GM10248 (cell line): ENCODE data around the gene NARF.

ENCODE experiments used
- CTCF ChIA-PET: fragments of 300-600 bp; sonication (Branson Sonifier 250); formaldehyde crosslinking; extraction: SDS; loops from one replicate; lab custom pipeline; 2021; ENCODE audit warnings: antibody characterized with exemption; lab: Yijun Ruan, JAX
- POLR2A ChIA-PET: fragments of 350-650 bp; sonication (Branson Sonifier 250); formaldehyde crosslinking; extraction: SDS; loops from one replicate; lab custom pipeline; 2020; ENCODE audit warnings: antibody characterized with exemption; lab: Yijun Ruan, JAX
- DNase-seq: peaks from one replicate; pipeline ENCODE4 v3.0.0; 2012; ENCODE audit errors: extremely low spot score
- CTCF ChIP-seq: IDR thresholded peaks from 2 replicates; pipeline ENCODE4 v1.5.1; 2012; ENCODE audit warnings: mild to moderate bottlenecking, low read depth; ENCODE audit errors: extremely low read depth, missing control alignments, control extremely low read depth

NARF gene

GRCh38 chr17:82461827-82462524, 3.4 kb downstream of the NARF start:
- no peak for DNase-seq
- ChIA-PET CTCF (interaction anchor here (0.9 kb wide), 1 partner anchor 89 kb away, joined by 4 read pairs; no protein-coding TSS in a partner anchor), POLR2A (interaction anchor here (0.5 kb wide), 1 partner anchor 9 kb away, joined by 4 read pairs; no protein-coding TSS in a partner anchor)
- no peak for TF ChIP-seq CTCF

- DNase-seq: no peak
- ChIA-PET CTCF (interaction anchor here (1.1 to 1.4 kb wide), 2 partner anchors 10 to 90 kb away, joined by 4 to 6 read pairs; no protein-coding TSS in a partner anchor), POLR2A (no interaction called here)
- no peak for TF ChIP-seq CTCF
Measured at GRCh38 chr17:82463391-82463790, 4.8 kb downstream of the NARF start.

GRCh38 chr17:82463925-82464566, 5.5 kb downstream of the NARF start:
- no peak for TF ChIP-seq CTCF
- CTCF ChIA-PET: interaction anchor here (1.1 to 1.4 kb wide), 2 partner anchors 10 to 90 kb away, joined by 4 to 6 read pairs; no protein-coding TSS in a partner anchor
- POLR2A ChIA-PET: interaction anchor here (0.6 kb wide), 1 partner anchor 441 kb away, joined by 5 read pairs; the partner anchor contains the start of genes CENPX and LRRC45
- DNase-seq: no peak

DNA sequence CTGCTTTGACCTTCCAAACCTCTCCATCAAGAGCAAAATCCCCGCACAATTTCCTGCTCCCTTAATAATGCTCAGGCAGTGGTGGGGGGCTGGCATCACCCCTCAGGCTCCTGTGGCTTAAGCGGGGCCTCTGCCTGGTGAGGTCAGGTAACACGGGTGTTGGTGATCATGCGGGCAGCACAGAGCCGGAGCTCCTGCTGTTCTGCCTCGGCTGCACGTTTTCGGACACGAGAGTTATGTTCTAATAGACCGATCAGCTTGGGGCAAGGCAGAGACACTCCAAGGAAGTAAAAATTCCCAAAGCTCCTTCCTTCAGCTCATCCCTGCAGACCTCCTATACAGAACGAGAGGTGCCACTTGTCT, 6.0 kb downstream of the NARF start:
- ChIA-PET CTCF (no interaction called here), POLR2A (interaction anchor here (0.6 kb wide), 1 partner anchor 442 kb away, joined by 5 read pairs; the partner anchor contains the start of genes CENPX and LRRC45)
- no peak for TF ChIP-seq CTCF
- no peak for DNase-seq

DNA sequence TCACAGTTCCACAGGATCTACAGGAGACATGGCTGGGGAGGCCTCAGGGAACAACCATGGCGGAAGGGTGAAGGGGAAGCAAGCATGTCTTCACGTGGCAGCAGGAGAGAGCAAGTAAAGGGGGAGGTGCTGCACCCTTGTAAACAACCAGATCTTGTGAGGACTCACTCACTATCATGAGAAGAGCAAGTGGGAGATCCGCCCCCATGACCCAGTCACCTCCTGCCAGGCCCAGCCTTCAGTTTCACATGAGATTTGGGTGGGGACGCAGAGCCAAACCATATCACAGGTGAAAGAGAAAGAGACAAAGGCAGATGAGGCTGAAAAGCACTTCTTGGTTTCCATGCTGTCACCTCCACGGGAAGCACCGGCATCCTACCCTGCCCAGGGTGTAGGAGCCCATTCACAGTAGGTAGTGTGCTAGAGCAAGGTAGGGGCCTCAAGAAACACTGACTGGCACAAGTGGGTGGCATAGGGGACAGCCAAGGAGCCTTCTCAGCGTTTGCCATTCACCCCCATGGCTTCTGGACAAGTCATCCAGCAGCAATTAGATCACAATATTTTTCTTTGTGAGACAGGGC, 6.6 kb downstream of the NARF start:
- no peak for DNase-seq
- POLR2A ChIA-PET: no interaction called here
- TF ChIP-seq CTCF: no peak
- CTCF ChIA-PET: no interaction called here

DNA sequence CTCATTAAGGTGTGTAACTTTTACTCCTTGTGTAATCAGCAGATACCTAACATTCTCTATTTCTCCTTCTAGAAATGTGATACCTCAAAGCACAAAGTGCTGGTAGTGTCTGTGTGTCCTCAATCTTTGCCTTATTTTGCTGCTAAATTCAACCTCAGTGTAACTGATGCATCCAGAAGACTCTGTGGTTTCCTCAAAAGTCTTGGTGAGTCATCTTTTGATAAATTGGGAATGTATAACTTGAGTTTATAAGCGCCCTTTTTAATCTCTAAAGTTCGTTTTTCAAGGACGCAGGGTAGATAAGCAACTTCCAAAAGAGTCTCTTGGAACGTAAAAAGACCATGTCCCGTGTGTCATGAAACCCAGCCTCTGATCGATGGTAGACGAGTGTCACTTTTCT, 10.2 kb downstream of the NARF start:
- no peak for TF ChIP-seq CTCF
- DNase-seq: no peak
- CTCF ChIA-PET: no interaction called here
- POLR2A ChIA-PET: no interaction called here
